ENCODE measurements around the gene MON1B. TPM values are rescaled to one million over a fixed set of nuclear protein-coding genes. Genes with fewer than 3 reads are reported as not detected.
"Not testable (repeated sequence)": the region's sequence is repeated elsewhere in the genome, so short reads cannot be mapped to it uniquely, and the experiment has no call there.

Gene MON1B
- total RNA-seq, 2 experiments from 2014 or later, result 66.3 to 67.0 TPM

GRCh38 chr16:77171745-77172635 is 19.0 kb upstream of the MON1B start:
- Mint-ChIP-seq H3K27me3 (ENCODE audit: low read depth) (peaks cover 21% of the 10 kb centered on the region), H3K4me1 (ENCODE audit: low read depth) (no peaks in the 10 kb centered on the region), H3K4me3 (no peak overlapping the region), H3K36me3 (ENCODE audit: low read depth) (no peaks in the 10 kb centered on the region), H3K9me3 (ENCODE audit: insufficient read depth) (no peaks in the 10 kb centered on the region), H3K27ac (no peak overlapping the region)
- DNase-seq (peak; percentile 56), ATAC-seq (peak; percentile 51)
- POLR2A ChIA-PET, result no interaction called here
- CTCF ChIA-PET, result interaction anchor here (0.7 to 2.5 kb wide), 11 partner anchors 9 to 1391 kb away, joined by 3 to 18 read pairs (median 4); partner anchors contain the start of gene MON1B

GRCh38 chr16:77172951-77173350 is 18.0 kb upstream of the MON1B start:
- DNase-seq (no peak), ATAC-seq (no peak)
- POLR2A ChIA-PET, result no interaction called here
- CTCF ChIA-PET, result interaction anchor here (0.7 kb wide), 1 partner anchor 92 kb away, joined by 3 read pairs; no protein-coding TSS in a partner anchor
- no peaks in the 10 kb centered on the region for H3K4me1 Mint-ChIP-seq (ENCODE audit: low read depth)
- H3K27me3 Mint-ChIP-seq (ENCODE audit: low read depth), result peaks cover 23% of the 10 kb centered on the region
- no peak overlapping the region for H3K27ac Mint-ChIP-seq
- no peak overlapping the region for H3K4me3 Mint-ChIP-seq
- no peaks in the 10 kb centered on the region for H3K9me3 Mint-ChIP-seq (ENCODE audit: insufficient read depth)
- H3K36me3 Mint-ChIP-seq (ENCODE audit: low read depth), result no peaks in the 10 kb centered on the region

- ChIA-PET CTCF (no interaction called here), POLR2A (no interaction called here)
- Mint-ChIP-seq H3K4me3 (no peak overlapping the region), H3K4me1 (ENCODE audit: low read depth) (no peaks in the 10 kb centered on the region), H3K9me3 (ENCODE audit: insufficient read depth) (no peaks in the 10 kb centered on the region), H3K36me3 (ENCODE audit: low read depth) (no peaks in the 10 kb centered on the region), H3K27ac (no peak overlapping the region), H3K27me3 (ENCODE audit: low read depth) (peaks cover 13% of the 10 kb centered on the region)
- DNase-seq, result no peak
- ATAC-seq, result no peak
These were observed 7.9 kb upstream of the MON1B start for GRCh38 chr16:77183137-77183536.

- H3K9me3 Mint-ChIP-seq (ENCODE audit: insufficient read depth); H3K4me1 Mint-ChIP-seq (ENCODE audit: low read depth); ATAC-seq; H3K36me3 Mint-ChIP-seq (ENCODE audit: low read depth); H3K4me3 Mint-ChIP-seq; DNase-seq; POLR2A ChIA-PET; H3K27me3 Mint-ChIP-seq (ENCODE audit: low read depth); H3K27ac Mint-ChIP-seq: not testable (repeated sequence)
- CTCF ChIA-PET, result interaction anchor here (1.3 to 1.9 kb wide), 2 partner anchors 15 to 16 kb away, joined by 5 to 6 read pairs; no protein-coding TSS in a partner anchor
These were observed 4.7 kb upstream of the MON1B start for GRCh38 chr16:77186298-77186697.

GRCh38 chr16:77190190-77190477 is 856 bp upstream of the MON1B start:
- ATAC-seq, result no peak
- Mint-ChIP-seq H3K4me3 (peak overlapping the region; percentile 86), H3K36me3 (ENCODE audit: low read depth) (peaks cover 32% of the 10 kb centered on the region), H3K9me3 (ENCODE audit: insufficient read depth) (no peaks in the 10 kb centered on the region), H3K27me3 (ENCODE audit: low read depth) (peaks cover 2% of the 10 kb centered on the region), H3K4me1 (ENCODE audit: low read depth) (peaks cover 37% of the 10 kb centered on the region), H3K27ac (peak overlapping the region; percentile 100)
- POLR2A ChIA-PET, result interaction anchor here (2.0 to 3.2 kb wide), 2 partner anchors 21 to 1543 kb away, joined by 6 to 25 read pairs; partner anchors contain the start of genes KARS1 and TERF2IP
- no peak for DNase-seq
- CTCF ChIA-PET, result interaction anchor here (1.2 to 3.5 kb wide), 2 partner anchors 9 to 19 kb away, joined by 3 to 11 read pairs; no protein-coding TSS in a partner anchor

- peaks cover 38% of the 10 kb centered on the region for H3K36me3 Mint-ChIP-seq (ENCODE audit: low read depth)
- peaks cover 40% of the 10 kb centered on the region for H3K4me1 Mint-ChIP-seq (ENCODE audit: low read depth)
These were observed 424 bp downstream of the MON1B start for GRCh38 chr16:77191259-77191969.

GRCh38 chr16:77193377-77193776 is 2.4 kb downstream of the MON1B start:
- CTCF ChIA-PET, result no interaction called here
- H3K36me3 Mint-ChIP-seq (ENCODE audit: low read depth), result peaks cover 50% of the 10 kb centered on the region
- DNase-seq, result no peak
- no peak overlapping the region for H3K27ac Mint-ChIP-seq
- POLR2A ChIA-PET, result no interaction called here
- H3K4me3 Mint-ChIP-seq, result no peak overlapping the region
- peaks cover 40% of the 10 kb centered on the region for H3K4me1 Mint-ChIP-seq (ENCODE audit: low read depth)
- no peaks in the 10 kb centered on the region for H3K9me3 Mint-ChIP-seq (ENCODE audit: insufficient read depth)
- ATAC-seq, result no peak
- no peaks in the 10 kb centered on the region for H3K27me3 Mint-ChIP-seq (ENCODE audit: low read depth)

More at GRCh38 chr16:77191259-77191969, 424 bp downstream of the MON1B start:
- POLR2A ChIA-PET, result interaction anchor here (1.0 to 3.2 kb wide), 6 partner anchors 15 to 1602 kb away, joined by 3 to 25 read pairs (median 5); partner anchors contain the start of genes KARS1 and TERF2IP
- H3K4me3 Mint-ChIP-seq, result peak overlapping the region; percentile 86
- no peaks in the 10 kb centered on the region for H3K27me3 Mint-ChIP-seq (ENCODE audit: low read depth)
- ATAC-seq, result no peak
- no peaks in the 10 kb centered on the region for H3K9me3 Mint-ChIP-seq (ENCODE audit: insufficient read depth)
- DNase-seq, result peak; percentile 54
- CTCF ChIA-PET, result interaction anchor here (3.5 kb wide), 1 partner anchor 20 kb away, joined by 11 read pairs; no protein-coding TSS in a partner anchor
- peak overlapping the region; percentile 100 for H3K27ac Mint-ChIP-seq

- ChIA-PET POLR2A (no interaction called here), CTCF (no interaction called here)
- no peaks in the 10 kb centered on the region for H3K27me3 Mint-ChIP-seq (ENCODE audit: low read depth)
- H3K9me3 Mint-ChIP-seq (ENCODE audit: insufficient read depth), result no peaks in the 10 kb centered on the region
- ATAC-seq (no peak), DNase-seq (no peak)
- peaks cover 59% of the 10 kb centered on the region for H3K36me3 Mint-ChIP-seq (ENCODE audit: low read depth)
- H3K27ac Mint-ChIP-seq, result no peak overlapping the region
- no peak overlapping the region for H3K4me3 Mint-ChIP-seq
- peaks cover 31% of the 10 kb centered on the region for H3K4me1 Mint-ChIP-seq (ENCODE audit: low read depth)
These were observed 3.6 kb downstream of the MON1B start for GRCh38 chr16:77194295-77195231.

GRCh38 chr16:77195411-77195810 is 4.4 kb downstream of the MON1B start:
- Mint-ChIP-seq H3K9me3 (ENCODE audit: insufficient read depth) (no peaks in the 10 kb centered on the region), H3K4me1 (ENCODE audit: low read depth) (peaks cover 31% of the 10 kb centered on the region), H3K27me3 (ENCODE audit: low read depth) (no peaks in the 10 kb centered on the region), H3K27ac (no peak overlapping the region), H3K4me3 (no peak overlapping the region), H3K36me3 (ENCODE audit: low read depth) (peaks cover 62% of the 10 kb centered on the region)
- ATAC-seq, result no peak
- CTCF ChIA-PET, result no interaction called here
- POLR2A ChIA-PET, result interaction anchor here (0.6 kb wide), 1 partner anchor 1707 kb away, joined by 3 read pairs; no protein-coding TSS in a partner anchor
- DNase-seq, result no peak

- ATAC-seq (no peak), DNase-seq (no peak)
- H3K9me3 Mint-ChIP-seq (ENCODE audit: insufficient read depth), result no peaks in the 10 kb centered on the region
- H3K27ac Mint-ChIP-seq, result no peak overlapping the region
- H3K4me3 Mint-ChIP-seq, result no peak overlapping the region
- peaks cover 19% of the 10 kb centered on the region for H3K4me1 Mint-ChIP-seq (ENCODE audit: low read depth)
- ChIA-PET POLR2A (no interaction called here), CTCF (no interaction called here)
- H3K36me3 Mint-ChIP-seq (ENCODE audit: low read depth), result peaks cover 53% of the 10 kb centered on the region
- no peaks in the 10 kb centered on the region for H3K27me3 Mint-ChIP-seq (ENCODE audit: low read depth)
These were observed 6.8 kb downstream of the MON1B start for GRCh38 chr16:77197747-77198146.

- DNase-seq, result no peak
- ChIA-PET CTCF (no interaction called here), POLR2A (no interaction called here)
- Mint-ChIP-seq H3K4me1 (ENCODE audit: low read depth) (peaks cover 6% of the 10 kb centered on the region), H3K36me3 (ENCODE audit: low read depth) (peaks cover 41% of the 10 kb centered on the region), H3K4me3 (no peak within 1 kb of the TSS), H3K9me3 (ENCODE audit: insufficient read depth) (no peaks in the 10 kb centered on the region), H3K27ac (no peak within 1 kb of the TSS), H3K27me3 (ENCODE audit: low read depth) (no peaks in the 10 kb centered on the region)
- ATAC-seq, result no peak
These were observed 8.2 kb downstream of the MON1B start, which contains the start of gene SYCE1L for GRCh38 chr16:77199211-77199610. Gene SYCE1L (plus strand): TSS chr16:77199408. CDS start chr16:77199452, 44 bp downstream.
